HG03442 (cell line): ENCODE measurements around the gene PRPH2.

Source experiments
- ATAC-seq: cut with Tn5 transposase; IDR thresholded peaks from one replicate; pipeline ENCODE4 v1.9.1; 2021; ENCODE audit warnings: mild to moderate bottlenecking, moderate library complexity; ENCODE audit not compliant: unreplicated experiment

Gene PRPH2, protein sequence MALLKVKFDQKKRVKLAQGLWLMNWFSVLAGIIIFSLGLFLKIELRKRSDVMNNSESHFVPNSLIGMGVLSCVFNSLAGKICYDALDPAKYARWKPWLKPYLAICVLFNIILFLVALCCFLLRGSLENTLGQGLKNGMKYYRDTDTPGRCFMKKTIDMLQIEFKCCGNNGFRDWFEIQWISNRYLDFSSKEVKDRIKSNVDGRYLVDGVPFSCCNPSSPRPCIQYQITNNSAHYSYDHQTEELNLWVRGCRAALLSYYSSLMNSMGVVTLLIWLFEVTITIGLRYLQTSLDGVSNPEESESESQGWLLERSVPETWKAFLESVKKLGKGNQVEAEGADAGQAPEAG

DNA sequence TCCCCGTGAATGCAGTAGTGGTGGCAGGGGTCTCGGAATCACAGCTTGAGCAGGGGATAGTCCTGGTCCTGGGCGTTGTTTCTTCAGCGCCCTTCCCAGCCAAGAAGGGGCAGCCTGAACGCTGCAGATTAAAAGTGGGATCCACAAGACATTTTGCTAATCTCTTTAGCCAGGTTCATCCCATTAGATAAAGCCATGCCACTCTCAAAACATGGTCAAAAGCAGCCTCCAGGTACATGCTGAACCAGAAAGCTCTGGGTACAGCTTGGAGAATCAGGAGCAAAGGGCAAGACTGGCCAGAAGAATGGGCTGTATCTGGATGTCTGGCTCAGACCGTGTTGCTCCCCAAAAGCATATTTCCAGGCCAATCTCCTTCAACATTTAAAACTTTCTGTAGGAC lies at the start of gene PRPH2:
TSS of gene PRPH2 (minus strand) at position 101 of the 400 bp plus-strand sequence. CDS start 263 bp downstream, outside the sequence.
- ATAC-seq = no peak

DNA sequence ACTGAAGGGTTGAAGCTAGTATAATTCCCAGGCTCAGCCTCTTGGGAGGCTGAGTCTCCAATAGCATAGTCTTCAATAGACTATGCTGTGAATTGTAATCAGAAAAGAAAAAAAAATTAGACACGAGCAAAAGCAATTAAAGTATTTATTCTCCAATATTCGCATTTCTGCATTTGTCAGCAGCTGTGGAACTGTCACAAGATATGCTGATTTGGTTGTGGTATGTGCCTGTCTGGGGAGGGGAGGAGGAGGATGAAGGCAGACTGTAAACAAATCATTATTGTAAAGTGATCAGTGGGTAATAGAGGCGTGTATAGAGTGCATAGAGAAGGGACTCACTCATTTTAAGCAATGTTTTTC lies 49.3 kb upstream of the PRPH2 start:
- no peak for ATAC-seq

DNA sequence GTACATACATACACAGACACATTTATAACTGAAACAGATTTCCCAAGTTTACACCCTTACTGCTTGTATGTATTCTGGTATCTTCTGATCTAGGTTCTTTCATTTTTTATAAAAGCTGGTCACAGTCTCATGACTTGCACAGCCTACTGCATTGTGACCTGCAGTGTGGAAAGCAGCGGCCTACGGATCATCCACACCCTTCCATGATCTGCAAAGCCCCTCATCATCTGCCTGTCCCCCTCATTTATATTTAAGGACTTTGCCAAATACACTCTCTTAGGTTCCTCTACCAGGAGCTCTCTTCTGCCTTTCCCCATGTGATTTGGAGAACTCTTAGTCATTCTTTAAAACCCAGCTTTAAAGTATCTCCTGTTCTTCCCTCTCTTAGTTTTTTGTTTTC lies 47.4 kb upstream of the PRPH2 start:
- ATAC-seq = no peak

DNA sequence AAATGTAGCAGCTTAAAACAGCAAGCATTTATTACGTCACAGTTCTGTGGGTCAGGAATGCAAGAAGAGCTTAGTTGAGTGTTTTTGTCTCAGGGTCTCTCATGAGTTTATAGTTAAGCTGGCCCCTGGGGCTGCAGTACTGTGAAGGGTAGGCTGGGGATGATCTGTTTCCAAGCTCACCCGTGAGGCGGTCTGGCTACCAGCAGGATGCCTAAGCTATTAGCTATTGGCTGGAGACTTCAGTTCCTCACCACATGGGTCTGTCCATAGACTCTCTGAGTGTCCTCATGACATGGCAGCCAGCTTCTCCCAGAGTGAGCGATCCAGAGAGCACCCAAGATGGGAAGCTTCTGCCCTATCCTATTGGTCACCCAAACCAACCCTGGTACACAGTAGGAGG lies 46.7 kb upstream of the PRPH2 start:
- ATAC-seq = no peak

DNA sequence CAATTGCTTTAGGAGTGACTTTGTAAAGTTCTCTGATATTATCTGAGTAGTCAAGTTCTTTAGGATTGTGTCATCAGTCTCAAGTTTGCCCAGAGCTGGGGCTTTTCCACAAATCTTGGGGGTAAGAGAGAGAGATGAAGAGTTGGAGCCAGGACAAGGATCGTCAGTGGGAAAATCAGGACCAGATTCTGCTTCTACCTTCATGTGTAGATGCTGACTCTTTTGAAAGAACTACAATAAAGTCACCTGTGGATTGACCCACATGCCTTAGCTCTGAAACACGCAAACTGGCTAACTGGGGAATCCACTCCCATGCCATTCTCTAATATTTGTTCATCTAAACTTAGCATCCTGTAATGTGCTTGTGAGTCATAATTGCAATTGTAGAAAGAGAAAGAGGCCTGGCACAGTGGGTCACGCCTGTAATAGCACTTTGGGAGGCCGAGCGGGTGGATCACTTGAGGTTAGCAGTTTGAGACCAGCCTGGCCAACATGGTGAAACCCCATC lies 43.8 kb upstream of the PRPH2 start:
- no peak for ATAC-seq

DNA sequence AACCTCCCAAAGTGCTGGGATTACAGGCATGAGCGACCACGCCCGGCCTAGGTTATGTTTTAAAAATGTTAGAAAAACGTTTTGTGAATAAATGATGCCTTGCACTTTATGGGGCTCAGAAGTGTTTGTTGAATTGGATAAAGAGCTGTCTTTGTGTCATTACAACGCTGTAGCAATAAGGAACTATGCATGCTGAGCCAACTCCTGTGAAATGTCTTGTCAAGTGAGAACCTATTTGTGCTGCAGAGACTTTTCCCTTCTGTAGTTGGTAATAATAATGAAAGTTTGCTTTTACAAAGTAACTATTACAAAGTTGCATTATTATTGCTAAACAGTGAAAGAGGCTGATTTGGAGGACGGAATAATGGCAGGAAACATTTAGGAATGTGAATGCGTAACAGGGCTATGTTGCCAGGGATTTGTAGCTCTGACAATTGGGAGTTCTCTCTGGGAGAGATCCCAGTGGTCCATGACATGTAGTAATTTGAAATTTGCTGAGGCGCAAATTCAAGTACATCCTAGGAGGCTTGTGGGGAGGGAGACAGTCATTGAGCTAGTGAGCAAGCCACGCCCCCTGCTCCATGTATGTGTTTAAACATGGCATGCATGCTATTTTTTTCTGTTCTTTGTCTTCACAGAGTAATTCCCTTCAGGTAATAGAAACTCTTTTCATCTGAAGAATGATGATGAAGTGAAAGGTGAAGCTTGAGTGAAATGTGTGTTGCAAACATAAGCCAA lies 42.7 kb upstream of the PRPH2 start:
- ATAC-seq = no peak

DNA sequence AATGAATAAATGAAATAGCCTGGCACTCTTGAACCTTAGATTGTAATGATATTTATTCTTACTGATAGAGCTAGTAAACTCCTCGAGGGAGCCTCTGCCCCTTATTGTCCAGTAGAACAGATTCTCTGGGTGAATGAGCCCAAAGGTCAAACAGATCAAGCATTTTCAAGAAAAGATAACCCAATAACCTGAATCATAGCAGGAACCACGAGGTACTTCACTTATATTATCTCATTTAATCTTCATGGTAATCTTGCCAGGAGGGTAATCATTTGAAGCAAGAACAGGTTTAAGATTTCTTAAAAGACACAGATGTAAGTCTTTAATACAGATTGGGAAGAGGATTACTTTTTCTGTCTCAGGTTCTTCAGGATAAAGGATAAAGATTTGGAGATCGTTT lies 40.6 kb upstream of the PRPH2 start:
- ATAC-seq = no peak

DNA sequence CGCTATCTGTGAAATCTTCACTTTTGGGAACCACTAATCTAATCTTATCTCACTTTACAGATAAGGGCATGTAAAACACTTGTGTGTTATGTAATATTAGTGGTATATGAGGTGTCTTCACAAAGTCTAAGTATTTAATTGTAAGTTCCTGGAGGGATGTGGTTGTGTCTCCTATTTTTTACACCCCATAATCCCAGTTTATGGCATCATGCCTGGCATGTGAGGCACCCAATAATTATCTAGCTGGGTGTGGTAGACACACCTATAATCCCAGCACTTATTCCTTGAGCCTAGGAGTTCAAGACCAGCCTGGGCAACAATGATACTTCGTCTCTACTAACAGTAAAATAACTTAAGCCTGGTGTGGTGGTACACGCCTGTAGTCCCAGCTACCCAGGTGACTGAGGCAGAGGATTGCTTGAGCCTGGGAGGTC lies 40.0 kb upstream of the PRPH2 start:
- ATAC-seq = no peak

DNA sequence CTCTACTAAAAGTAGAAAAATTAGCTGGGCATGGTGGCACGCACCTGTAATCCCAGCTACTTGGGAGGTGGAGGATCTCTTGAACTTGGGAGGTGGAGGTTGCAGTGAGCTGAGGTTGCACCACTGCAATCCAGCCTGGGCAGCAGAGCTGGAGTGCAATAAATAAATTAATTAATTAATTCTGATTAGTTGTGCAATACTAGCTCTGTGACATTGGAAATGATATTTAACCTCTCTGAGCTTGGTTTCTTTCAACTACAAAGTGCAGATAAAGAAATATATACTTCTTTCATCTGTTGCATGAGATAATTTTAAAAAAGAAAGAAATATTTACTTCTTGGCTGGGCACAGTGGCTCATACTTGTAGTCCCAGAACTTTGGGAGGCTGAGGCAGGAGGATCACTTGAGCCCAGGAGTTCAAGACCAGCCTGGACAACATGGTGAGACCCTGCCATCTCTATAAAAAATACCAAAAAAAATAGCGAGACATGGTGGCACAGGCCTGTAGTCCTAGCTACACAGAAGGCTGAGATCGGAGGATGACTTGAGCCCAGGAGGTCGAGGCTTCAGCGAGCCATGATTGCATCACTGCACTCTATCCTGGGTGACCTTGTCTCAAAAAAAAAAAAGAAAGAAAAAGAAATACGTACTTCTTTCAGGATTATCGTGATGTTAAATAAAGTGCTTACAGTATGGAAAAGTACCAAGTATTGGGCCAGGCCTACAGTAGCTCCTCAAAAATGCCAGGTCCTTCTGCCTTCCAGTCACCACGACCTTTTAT lies 39.1 kb upstream of the PRPH2 start:
- ATAC-seq = no peak

DNA sequence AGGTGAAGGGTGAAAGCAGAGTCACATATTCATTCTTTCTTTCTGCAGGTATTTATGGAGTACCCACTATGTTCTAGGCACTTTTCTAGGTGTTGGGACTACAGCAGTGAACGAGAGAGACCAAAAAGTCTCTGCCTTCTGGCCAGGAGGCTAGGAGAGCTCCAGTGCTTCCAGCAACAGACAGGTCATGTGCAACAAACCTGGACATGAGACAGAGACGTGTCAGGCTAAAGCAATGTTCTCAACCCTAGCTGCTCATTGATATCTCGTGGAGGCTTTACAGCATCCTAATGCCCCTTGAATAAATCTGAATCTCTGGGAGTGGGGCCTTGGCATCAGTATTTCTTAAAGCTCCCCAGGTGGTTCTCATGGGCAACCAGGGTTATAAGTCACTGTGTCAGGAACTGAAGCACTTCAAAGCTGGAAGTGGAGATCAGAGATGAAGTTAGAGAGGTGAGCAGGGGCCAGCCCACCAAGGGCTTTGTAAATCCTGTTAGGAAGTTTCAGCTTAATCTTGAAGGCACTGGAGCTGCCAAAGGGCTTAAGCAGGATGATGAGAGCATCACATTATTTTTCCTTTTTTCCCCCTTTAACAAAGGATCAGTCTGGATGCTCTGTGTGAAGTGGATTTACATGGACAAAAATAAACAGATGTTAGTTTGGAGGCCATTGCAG lies 36.5 kb upstream of the PRPH2 start:
- ATAC-seq = no peak

DNA sequence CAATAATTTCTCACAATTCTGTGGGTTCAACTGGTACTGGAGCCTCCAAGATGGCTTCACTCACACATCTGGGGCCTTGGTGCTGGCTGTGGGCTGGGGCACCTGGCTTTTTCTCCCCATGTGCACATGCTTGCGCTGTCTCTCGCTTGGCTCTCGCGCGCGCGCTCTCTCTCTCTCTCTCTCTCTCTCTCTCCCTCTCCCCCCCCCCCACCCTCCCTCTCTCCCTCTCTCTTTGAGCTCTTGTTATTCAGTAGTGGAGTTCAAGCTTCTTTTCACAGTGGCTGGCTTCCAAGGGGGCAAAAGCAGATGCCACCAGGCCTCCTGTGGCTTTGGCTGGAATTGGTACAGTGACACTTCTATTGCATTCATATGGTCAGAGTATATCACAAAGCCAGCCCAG lies 34.3 kb upstream of the PRPH2 start:
- no peak for ATAC-seq

DNA sequence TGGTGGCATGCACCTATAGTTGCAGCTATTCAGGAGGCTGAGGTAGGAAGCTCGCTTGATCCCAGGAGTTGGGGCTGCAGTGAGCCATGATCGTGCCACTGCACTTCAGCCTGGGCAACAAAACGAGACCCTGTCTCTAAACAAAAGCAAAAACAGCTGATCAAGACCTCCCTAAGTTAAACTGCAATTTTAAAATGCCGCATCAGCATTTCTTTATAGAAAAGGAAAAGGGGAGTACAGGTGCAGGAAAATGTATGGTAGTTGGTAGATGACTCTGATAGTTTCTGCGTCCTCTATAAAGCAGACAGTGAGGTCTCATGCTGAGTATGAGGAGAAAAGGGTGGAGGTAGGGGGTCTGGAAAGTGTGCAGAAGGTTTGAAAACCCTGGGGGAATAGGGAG lies 32.4 kb upstream of the PRPH2 start:
- no peak for ATAC-seq

DNA sequence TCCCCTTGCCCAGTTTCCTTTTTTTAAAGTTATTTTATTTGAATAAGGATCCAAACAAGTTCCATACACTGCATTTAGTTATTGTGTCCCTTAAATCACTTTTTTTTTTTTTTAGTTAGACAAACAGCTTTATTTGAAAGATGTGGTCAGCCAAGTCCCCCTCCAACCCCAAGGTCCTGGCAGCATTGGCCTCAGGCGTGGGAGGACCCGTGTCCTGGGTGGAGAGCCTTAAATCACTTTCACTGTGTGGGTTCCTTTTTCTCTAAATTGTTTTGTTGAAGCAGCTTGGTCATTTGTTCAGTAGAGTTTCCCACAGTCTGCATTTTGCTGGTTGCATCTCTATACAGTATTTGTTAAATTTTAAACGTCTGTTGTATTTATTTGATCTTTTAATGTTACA lies 28.7 kb upstream of the PRPH2 start:
- no peak for ATAC-seq

DNA sequence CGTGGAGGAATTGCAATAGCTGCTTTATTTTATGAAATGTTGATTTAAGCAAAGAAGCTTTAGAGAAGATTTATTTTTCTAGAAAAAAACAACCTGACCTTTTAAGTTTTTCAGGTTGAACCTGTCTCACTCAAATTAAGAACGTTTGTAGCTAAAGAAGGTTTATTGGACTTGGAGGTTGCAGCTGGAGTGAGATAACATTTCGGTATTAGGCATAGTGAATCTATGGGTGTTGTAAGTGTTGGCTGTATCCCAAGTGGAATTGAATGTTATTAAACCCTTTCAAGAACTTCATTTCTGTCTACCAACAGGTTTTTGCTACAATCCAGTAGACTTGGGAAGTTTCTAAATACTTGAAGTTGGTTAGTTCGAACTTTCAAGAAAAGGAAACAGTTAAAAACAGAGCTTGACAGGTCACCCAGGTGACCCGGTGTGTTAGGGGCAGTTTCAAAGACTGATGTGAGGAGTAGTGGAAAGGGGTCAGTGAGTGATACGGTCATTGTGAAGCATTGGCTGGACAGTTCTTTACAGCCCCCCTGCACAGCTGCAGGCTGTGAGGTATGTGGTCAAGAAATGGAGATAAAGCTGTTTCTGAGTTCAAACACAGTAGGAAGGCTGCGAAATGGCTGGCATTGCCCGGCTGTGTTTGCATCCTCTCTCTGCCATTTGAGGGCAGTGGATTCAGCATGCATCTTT lies 26.0 kb upstream of the PRPH2 start:
- no peak for ATAC-seq

DNA sequence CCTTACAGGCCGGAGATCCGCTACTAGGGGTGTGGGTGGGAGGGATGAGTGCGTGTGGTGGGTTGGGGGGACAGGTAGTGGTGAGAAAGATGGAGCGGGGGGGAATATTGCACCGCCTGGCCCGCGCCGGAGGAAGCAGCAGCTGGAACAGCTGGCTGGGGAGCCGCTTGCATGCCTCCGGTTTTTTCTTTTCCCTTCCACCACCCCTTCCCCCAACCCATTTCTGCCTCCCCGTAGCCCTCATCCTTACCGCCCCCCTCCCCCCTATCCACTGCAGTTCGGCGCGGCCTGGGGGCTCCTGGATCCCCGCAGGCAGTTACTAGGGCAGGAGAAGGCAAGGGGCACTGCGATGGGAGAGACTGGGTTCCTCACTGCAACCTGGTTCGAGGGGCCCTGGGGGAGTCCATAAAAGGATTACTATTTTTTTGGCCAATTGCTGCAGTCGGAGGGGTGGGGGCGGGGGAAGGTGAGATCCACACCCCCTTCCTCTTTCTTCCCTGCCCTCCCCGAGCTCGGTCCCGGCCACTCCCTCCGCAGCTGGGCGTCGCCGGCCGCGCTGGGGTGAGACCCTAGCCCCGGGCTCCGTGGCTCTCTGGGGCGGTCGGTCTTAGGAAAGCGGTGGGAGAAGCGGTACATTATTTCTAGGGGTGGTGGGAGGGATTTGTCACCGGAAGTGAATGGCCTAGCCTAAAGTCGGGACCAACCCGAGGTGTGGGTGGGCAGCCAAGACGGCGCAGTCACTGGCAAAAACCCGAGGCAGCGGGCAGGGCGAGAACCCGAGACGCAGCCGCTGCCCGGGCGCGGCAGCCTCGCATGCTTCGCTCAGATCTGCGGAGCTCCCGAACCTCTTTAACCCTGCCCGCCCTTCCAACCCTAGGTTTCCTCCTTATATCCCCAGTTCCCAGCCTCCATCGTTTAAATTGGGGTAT lies 24.3 kb upstream of the PRPH2 start:
- ATAC-seq = peak; percentile 47

DNA sequence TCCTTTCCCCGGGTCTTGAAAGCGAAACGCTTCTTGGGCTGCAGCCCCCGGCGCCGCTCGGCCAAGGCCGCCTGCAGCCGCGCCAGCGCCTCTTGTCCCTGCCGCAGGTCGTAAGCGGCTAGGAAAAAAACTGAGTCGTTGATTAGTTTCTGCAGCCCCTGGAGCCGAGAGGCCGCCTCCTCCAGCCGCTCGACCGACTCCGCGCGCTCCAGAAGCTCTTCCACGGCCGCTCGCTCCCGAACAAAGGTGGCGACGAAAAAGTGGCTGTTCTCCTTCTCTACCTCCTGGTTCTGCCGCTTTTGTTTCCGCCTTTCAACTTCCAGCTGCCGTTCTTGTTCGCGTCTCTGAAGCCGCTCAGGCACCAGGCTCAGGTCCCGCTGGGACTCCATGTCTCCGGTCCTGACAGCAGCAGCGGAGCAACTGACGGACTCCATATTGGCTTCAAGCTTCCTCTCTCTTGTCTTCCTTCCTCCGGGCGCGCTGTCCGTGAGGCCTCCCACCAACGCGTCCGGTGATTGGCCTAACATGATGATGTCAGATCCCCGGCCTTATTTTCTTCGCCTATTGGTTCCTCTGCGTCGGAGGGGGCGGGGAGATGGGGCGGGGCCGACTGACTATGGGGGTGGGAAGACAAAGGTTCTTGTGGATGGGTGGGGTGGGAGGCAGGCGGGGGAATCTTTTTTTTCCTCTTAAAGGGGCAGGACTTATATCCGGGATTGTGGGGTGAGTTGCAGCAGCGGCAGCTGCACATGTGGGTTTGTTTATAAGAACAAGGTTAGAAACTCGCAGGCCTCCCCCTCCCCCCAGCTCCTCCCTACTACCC lies 23.5 kb upstream of the PRPH2 start, which contains the start of gene TBCC:
TSS of gene TBCC (minus strand) at position 464 of the 823 bp plus-strand sequence. CDS start at position 434, 30 bp downstream.
- peak; percentile 78 for ATAC-seq

DNA sequence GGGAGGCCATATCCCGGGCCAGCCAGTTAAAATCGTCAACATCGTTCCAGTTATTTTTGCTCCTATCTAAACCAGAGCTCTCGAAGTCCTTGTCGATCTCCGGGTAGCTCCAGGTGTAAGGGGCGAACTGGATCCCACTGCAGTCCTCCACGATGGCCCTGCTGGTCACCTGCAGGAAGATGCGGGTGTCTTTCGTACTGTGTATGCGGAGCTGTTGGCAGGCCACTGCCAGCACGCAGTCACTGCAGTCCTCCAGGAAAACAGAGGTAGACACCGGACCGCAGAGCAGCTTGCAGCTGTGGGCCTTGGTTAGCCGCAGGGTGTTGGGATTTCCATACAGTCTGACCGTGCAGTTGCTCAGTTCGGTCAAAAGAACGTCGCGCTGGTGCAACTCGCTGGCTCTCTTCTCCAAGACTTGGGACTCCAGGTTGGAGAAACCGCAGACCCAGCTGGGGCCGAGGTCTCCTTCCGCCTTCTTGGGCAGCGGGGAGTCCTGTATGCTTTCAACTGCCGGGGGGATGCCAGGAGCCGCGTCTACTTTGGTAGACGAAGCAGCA lies 22.8 kb upstream of the PRPH2 start:
- ATAC-seq = no peak

DNA sequence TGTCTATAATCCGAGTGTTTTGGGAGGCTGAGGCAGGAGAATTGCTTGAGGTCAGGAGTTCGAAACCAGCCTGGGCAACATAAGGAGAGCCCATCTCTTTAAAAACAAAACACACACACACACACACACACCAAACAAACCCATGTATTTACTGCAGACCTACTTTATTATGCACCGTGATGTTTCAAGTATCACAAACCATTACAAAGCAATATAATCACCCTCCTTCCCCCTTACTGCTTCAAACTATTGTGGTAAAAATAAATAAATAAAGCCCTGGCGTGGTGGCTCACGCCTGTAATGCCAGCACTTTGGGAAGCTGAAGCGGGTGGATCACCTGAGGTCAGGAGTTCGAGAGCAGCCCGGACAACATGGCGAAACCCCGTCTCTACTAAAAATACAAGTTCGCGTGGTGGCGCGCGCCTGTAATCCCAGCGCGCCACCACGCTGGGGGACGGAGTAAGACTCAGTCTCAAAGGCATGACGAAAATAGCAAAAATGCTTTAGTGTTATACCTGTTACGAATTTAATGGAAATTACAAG lies 22.0 kb upstream of the PRPH2 start:
- ATAC-seq = no peak
